ENCODE measurements around the gene MOB3B.

GRCh38 chr9:27566118-27566517 lies 36.5 kb upstream of the MOB3B start:
- no peak for TF ChIP-seq CTCF (IDR thresholded peaks at IDR 0.05)
- TF ChIP-seq POLR2A (IDR thresholded peaks at IDR 0.05) = no peak
- TF ChIP-seq POLR2AphosphoS5 (IDR thresholded peaks at IDR 0.05; ENCODE audit: insufficient read depth in 1 of 2, low read depth in 1 of 2) = no peak

Data from vagina (tissue), 2 donors.